Measurements from ENCODE around the gene MON2. TPM values are rescaled to one million over a fixed set of nuclear protein-coding genes. Genes with fewer than 3 reads are reported as not detected.

The MON2 gene
- polyA plus RNA-seq, 2 donors = 10.4 to 10.5 TPM

DNA sequence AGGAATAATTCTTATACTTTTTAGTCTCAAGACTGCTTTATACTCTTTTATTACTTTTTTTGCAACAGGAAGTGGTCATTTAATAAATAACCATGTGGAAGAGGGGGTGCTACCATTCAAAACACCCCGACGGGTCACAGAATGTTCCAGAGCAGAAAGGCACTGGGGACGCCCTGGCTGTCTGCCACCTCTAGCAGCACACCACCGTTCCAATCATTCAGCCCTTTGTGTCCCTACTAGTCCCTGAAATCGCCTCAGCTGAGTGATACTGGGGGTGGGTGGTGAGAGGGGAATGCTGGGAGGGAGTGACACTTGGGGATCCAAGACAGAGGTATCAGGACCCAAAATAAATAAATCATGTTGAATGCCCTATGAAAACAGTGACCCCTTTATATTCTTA, 52.4 kb downstream of the MON2 start:
- H3K4me1 ChIP-seq (ENCODE audit: control insufficient read depth in 2 of 2, insufficient read depth in 2 of 2, low read length in 1 of 2) = no peaks in the 10 kb centered on the region
- H3K27me3 ChIP-seq (ENCODE audit: control insufficient read depth in 1 of 2, insufficient read depth in 2 of 2, low read length in 2 of 2) = no peaks in the 10 kb centered on the region
- H3K27ac ChIP-seq (ENCODE audit: low read depth in 2 of 2, low read length in 1 of 2) = no peak overlapping the region
- H3K4me3 ChIP-seq (ENCODE audit: low read depth in 1 of 2, low read length in 2 of 2) = no peak overlapping the region
- peaks cover 0 to 2% of the 10 kb centered on the region in 2 donors for H3K36me3 ChIP-seq (ENCODE audit: control insufficient read depth in 2 of 2, insufficient read depth in 2 of 2, low read length in 1 of 2)
- H3K9me3 ChIP-seq (ENCODE audit: control insufficient read depth in 2 of 2, insufficient read depth in 1 of 2, low read depth in 1 of 2, low read length in 1 of 2) = no peaks in the 10 kb centered on the region
- 81 to 85% methylated on average over 5 of the region's 5 CpGs for WGBS, 2 donors

DNA sequence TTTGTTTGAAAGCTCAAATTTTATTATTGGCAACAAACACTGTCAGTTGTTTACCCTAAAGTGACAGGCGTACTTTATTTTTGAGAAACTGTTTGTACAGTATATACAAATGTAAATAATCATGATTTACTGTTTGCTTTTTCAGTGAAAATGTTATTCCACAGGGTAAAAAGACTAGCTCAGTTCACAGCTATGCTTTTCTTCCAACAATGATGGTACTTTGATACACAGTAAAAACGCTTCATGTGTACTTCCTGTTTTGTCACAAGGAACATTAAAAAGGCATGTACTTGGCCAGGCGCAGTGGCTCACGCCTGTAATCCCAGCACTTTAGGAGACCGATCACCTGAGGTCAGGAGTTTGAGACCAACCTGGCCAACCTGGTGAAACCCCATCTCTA, 53.7 kb downstream of the MON2 start:
- no peaks in the 10 kb centered on the region for H3K4me1 ChIP-seq (ENCODE audit: control insufficient read depth in 2 of 2, insufficient read depth in 2 of 2, low read length in 1 of 2)
- H3K4me3 ChIP-seq (ENCODE audit: low read depth in 1 of 2, low read length in 2 of 2) = no peak overlapping the region
- no peaks in the 10 kb centered on the region for H3K9me3 ChIP-seq (ENCODE audit: control insufficient read depth in 2 of 2, insufficient read depth in 1 of 2, low read depth in 1 of 2, low read length in 1 of 2)
- 86 to 88% methylated on average over 5 of the region's 5 CpGs for WGBS, 2 donors
- H3K36me3 ChIP-seq (ENCODE audit: control insufficient read depth in 2 of 2, insufficient read depth in 2 of 2, low read length in 1 of 2) = peaks cover 0 to 2% of the 10 kb centered on the region in 2 donors
- no peaks in the 10 kb centered on the region for H3K27me3 ChIP-seq (ENCODE audit: control insufficient read depth in 1 of 2, insufficient read depth in 2 of 2, low read length in 2 of 2)
- H3K27ac ChIP-seq (ENCODE audit: low read depth in 2 of 2, low read length in 1 of 2) = no peak overlapping the region

DNA sequence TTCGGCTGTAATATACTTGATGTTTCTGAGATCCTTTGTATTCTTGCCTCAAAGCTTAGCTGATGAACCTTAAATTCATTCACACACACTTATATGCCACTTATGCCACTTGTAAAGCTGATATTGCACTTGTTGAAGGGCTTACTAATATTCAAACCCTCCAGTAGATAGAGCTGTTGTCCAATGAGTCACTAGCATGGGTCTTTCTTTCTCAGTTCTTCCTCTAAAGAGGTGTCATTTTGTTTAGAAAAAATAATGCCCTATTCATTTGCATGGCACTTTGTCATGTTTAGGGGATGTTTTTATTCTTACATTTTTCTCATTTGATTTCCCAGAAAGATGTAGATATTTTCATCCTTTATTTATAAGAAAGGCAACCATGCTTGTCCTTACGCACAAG, 56.4 kb downstream of the MON2 start:
- peaks cover 0 to 2% of the 10 kb centered on the region in 2 donors for H3K36me3 ChIP-seq (ENCODE audit: control insufficient read depth in 2 of 2, insufficient read depth in 2 of 2, low read length in 1 of 2)
- H3K4me3 ChIP-seq (ENCODE audit: low read depth in 1 of 2, low read length in 2 of 2) = no peak overlapping the region
- H3K4me1 ChIP-seq (ENCODE audit: control insufficient read depth in 2 of 2, insufficient read depth in 2 of 2, low read length in 1 of 2) = no peaks in the 10 kb centered on the region
- no peaks in the 10 kb centered on the region for H3K9me3 ChIP-seq (ENCODE audit: control insufficient read depth in 2 of 2, insufficient read depth in 1 of 2, low read depth in 1 of 2, low read length in 1 of 2)
- 94 to 95% methylated on average over 2 of the region's 2 CpGs for WGBS, 2 donors
- no peaks in the 10 kb centered on the region for H3K27me3 ChIP-seq (ENCODE audit: control insufficient read depth in 1 of 2, insufficient read depth in 2 of 2, low read length in 2 of 2)
- H3K27ac ChIP-seq (ENCODE audit: low read depth in 2 of 2, low read length in 1 of 2) = no peak overlapping the region

DNA sequence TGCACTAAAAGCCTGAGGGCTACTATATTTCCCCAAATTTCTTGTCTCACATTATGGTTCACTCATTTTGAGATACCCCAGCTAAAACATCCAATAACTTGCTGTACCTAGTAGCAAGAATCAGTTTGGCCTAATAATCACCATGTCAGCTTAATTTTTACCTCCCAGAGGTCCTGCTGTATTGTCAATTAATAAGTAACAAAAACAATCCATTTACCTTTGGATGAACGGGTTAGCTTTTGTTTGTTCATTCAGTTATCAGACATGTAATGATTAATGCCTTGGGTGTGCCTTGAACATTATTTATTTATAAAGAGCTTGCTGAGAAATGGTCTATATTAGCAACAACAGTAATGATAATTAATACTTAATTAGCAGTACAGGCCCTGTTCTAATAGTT, 57.0 kb downstream of the MON2 start:
- H3K27me3 ChIP-seq (ENCODE audit: control insufficient read depth in 1 of 2, insufficient read depth in 2 of 2, low read length in 2 of 2) = no peaks in the 10 kb centered on the region
- peaks cover 0 to 2% of the 10 kb centered on the region in 2 donors for H3K36me3 ChIP-seq (ENCODE audit: control insufficient read depth in 2 of 2, insufficient read depth in 2 of 2, low read length in 1 of 2)
- 26 to 57% methylated on average over 1 of the region's 1 CpG for WGBS, 2 donors
- H3K4me1 ChIP-seq (ENCODE audit: control insufficient read depth in 2 of 2, insufficient read depth in 2 of 2, low read length in 1 of 2) = no peaks in the 10 kb centered on the region
- no peak overlapping the region for H3K4me3 ChIP-seq (ENCODE audit: low read depth in 1 of 2, low read length in 2 of 2)
- H3K9me3 ChIP-seq (ENCODE audit: control insufficient read depth in 2 of 2, insufficient read depth in 1 of 2, low read depth in 1 of 2, low read length in 1 of 2) = no peaks in the 10 kb centered on the region
- no peak overlapping the region for H3K27ac ChIP-seq (ENCODE audit: low read depth in 2 of 2, low read length in 1 of 2)

DNA sequence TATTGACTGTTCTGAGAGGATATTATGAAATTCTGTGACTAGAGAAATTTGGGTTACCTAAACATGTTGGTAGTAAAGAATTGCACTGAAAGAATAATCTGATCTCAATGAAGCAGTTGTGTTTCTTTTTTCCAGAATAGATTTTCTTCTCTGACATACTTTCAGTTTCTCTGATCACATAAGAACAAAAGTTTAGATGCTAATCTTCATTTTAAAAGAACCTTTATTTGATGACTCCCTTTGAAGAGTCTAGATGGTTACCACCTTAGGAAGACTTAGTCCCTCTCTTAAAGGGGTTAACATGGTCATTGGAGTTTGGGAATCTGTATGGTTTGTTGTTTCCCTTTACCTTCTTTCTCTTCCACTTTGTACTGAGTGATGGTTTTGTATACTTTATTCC, 58.6 kb downstream of the MON2 start:
- no peaks in the 10 kb centered on the region for H3K27me3 ChIP-seq (ENCODE audit: control insufficient read depth in 1 of 2, insufficient read depth in 2 of 2, low read length in 2 of 2)
- H3K4me1 ChIP-seq (ENCODE audit: control insufficient read depth in 2 of 2, insufficient read depth in 2 of 2, low read length in 1 of 2) = no peaks in the 10 kb centered on the region
- no peaks in the 10 kb centered on the region for H3K36me3 ChIP-seq (ENCODE audit: control insufficient read depth in 2 of 2, insufficient read depth in 2 of 2, low read length in 1 of 2)
- H3K27ac ChIP-seq (ENCODE audit: low read depth in 2 of 2, low read length in 1 of 2) = no peak overlapping the region
- no peaks in the 10 kb centered on the region for H3K9me3 ChIP-seq (ENCODE audit: control insufficient read depth in 2 of 2, insufficient read depth in 1 of 2, low read depth in 1 of 2, low read length in 1 of 2)
- no peak overlapping the region for H3K4me3 ChIP-seq (ENCODE audit: low read depth in 1 of 2, low read length in 2 of 2)

DNA sequence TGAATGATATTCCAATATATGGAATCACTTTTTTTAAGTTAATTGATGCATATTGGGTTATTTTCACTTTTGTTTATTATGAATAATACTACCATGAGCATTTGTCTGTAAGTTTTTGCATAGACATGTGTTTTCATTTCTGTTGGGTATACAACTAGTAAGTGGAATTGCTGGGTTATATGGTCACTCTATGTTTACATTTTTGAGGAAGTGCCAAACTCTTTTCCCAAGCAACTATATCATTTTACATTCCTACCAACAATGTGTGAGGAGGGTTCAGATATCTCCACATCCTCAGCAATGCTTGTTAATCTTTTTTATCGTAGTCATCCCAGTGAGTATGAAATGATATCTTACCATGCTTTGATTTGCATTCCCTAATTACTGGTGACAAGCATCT, 64.0 kb downstream of the MON2 start:
- no peak overlapping the region for H3K4me3 ChIP-seq (ENCODE audit: low read depth in 1 of 2, low read length in 2 of 2)
- H3K27ac ChIP-seq (ENCODE audit: low read depth in 2 of 2, low read length in 1 of 2) = no peak overlapping the region
- 91 to 92% methylated on average over 1 of the region's 1 CpG for WGBS, 2 donors
- H3K36me3 ChIP-seq (ENCODE audit: control insufficient read depth in 2 of 2, insufficient read depth in 2 of 2, low read length in 1 of 2) = peaks cover 0 to 2% of the 10 kb centered on the region in 2 donors
- H3K4me1 ChIP-seq (ENCODE audit: control insufficient read depth in 2 of 2, insufficient read depth in 2 of 2, low read length in 1 of 2) = no peaks in the 10 kb centered on the region
- no peaks in the 10 kb centered on the region for H3K27me3 ChIP-seq (ENCODE audit: control insufficient read depth in 1 of 2, insufficient read depth in 2 of 2, low read length in 2 of 2)
- no peaks in the 10 kb centered on the region for H3K9me3 ChIP-seq (ENCODE audit: control insufficient read depth in 2 of 2, insufficient read depth in 1 of 2, low read depth in 1 of 2, low read length in 1 of 2)

DNA sequence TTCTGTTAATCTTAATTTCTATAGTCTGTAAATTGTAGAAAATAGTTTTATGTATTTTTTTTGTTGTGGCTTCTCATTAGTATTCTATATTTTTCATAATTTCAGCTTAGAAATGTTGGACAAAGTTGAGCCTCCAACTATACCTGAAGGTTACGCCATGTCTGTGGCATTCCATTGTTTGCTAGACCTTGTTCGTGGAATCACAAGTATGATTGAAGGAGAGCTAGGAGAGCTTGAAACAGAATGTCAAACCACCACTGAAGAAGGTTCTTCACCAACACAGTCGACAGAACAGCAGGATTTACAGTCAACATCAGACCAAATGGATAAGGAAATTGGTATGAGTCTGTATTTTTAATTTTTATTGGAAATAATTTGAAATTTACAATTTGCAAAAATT, 65.7 kb downstream of the MON2 start:
- Histone ChIP-seq H3K4me3 (ENCODE audit: low read depth in 1 of 2, low read length in 2 of 2) (no peak overlapping the region), H3K27me3 (ENCODE audit: control insufficient read depth in 1 of 2, insufficient read depth in 2 of 2, low read length in 2 of 2) (no peaks in the 10 kb centered on the region), H3K4me1 (ENCODE audit: control insufficient read depth in 2 of 2, insufficient read depth in 2 of 2, low read length in 1 of 2) (no peaks in the 10 kb centered on the region), H3K36me3 (ENCODE audit: control insufficient read depth in 2 of 2, insufficient read depth in 2 of 2, low read length in 1 of 2) (peaks cover 0 to 4% of the 10 kb centered on the region in 2 donors), H3K27ac (ENCODE audit: low read depth in 2 of 2, low read length in 1 of 2) (no peak overlapping the region), H3K9me3 (ENCODE audit: control insufficient read depth in 2 of 2, insufficient read depth in 1 of 2, low read depth in 1 of 2, low read length in 1 of 2) (no peaks in the 10 kb centered on the region)
- WGBS, 2 donors = 69 to 81% methylated on average over 3 of the region's 3 CpGs

DNA sequence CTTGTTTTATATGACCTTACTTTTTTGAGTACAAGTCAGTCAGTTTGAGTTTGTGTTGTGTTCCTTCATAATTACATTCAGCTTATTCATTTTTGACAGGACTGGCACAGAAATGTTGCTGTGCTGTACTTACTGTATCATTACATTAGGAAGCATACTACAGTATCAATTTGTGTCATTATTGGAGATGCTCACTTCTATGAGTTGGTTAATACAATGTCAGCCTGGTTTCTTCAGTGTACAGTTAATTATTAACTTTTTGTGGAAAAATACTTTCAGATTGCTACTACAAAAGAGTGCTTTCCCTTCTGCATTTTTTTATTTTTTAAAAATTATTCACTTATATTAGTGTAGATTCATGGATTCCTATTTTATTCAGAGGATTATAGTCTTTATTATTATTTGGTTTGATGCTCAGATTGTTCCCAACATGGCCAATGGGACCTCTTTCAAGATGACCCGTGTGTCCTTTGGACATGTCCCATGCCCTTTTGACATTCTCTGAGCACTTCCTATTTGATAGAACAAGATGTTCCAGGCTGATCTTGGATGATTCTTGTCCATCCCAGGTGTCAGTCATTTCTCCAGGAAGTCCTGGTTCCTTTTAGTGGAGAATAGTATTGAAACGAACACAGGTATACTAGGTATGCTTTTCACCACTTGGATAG, 66.6 kb downstream of the MON2 start:
- H3K4me1 ChIP-seq (ENCODE audit: control insufficient read depth in 2 of 2, insufficient read depth in 2 of 2, low read length in 1 of 2) = no peaks in the 10 kb centered on the region
- 84 to 85% methylated on average over 2 of the region's 2 CpGs for WGBS, 2 donors
- H3K27ac ChIP-seq (ENCODE audit: low read depth in 2 of 2, low read length in 1 of 2) = no peak overlapping the region
- H3K9me3 ChIP-seq (ENCODE audit: control insufficient read depth in 2 of 2, insufficient read depth in 1 of 2, low read depth in 1 of 2, low read length in 1 of 2) = no peaks in the 10 kb centered on the region
- peaks cover 0 to 4% of the 10 kb centered on the region in 2 donors for H3K36me3 ChIP-seq (ENCODE audit: control insufficient read depth in 2 of 2, insufficient read depth in 2 of 2, low read length in 1 of 2)
- no peaks in the 10 kb centered on the region for H3K27me3 ChIP-seq (ENCODE audit: control insufficient read depth in 1 of 2, insufficient read depth in 2 of 2, low read length in 2 of 2)
- H3K4me3 ChIP-seq (ENCODE audit: low read depth in 1 of 2, low read length in 2 of 2) = no peak overlapping the region

DNA sequence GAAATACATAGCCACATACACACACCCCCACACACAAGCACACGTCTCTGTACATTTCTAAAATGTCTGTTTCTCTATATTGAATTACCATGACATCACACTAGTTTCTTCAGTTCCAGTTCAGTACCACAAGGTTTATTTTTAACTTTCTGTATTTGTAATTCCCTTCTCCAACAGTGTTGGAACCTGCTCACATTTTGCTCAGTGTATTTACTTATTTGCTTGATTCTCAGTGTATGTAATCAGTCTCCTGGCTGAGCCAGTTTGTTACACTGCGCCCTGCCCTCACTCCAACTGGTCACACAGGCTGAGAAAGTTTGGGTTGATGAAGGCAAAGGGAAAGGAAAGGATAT, 67.1 kb downstream of the MON2 start:
- no peak overlapping the region for H3K4me3 ChIP-seq (ENCODE audit: low read depth in 1 of 2, low read length in 2 of 2)
- H3K27me3 ChIP-seq (ENCODE audit: control insufficient read depth in 1 of 2, insufficient read depth in 2 of 2, low read length in 2 of 2) = no peaks in the 10 kb centered on the region
- H3K27ac ChIP-seq (ENCODE audit: low read depth in 2 of 2, low read length in 1 of 2) = no peak overlapping the region
- WGBS, 2 donors = 78 to 94% methylated on average over 2 of the region's 2 CpGs
- H3K36me3 ChIP-seq (ENCODE audit: control insufficient read depth in 2 of 2, insufficient read depth in 2 of 2, low read length in 1 of 2) = peaks cover 0 to 4% of the 10 kb centered on the region in 2 donors
- H3K9me3 ChIP-seq (ENCODE audit: control insufficient read depth in 2 of 2, insufficient read depth in 1 of 2, low read depth in 1 of 2, low read length in 1 of 2) = no peaks in the 10 kb centered on the region
- no peaks in the 10 kb centered on the region for H3K4me1 ChIP-seq (ENCODE audit: control insufficient read depth in 2 of 2, insufficient read depth in 2 of 2, low read length in 1 of 2)

DNA sequence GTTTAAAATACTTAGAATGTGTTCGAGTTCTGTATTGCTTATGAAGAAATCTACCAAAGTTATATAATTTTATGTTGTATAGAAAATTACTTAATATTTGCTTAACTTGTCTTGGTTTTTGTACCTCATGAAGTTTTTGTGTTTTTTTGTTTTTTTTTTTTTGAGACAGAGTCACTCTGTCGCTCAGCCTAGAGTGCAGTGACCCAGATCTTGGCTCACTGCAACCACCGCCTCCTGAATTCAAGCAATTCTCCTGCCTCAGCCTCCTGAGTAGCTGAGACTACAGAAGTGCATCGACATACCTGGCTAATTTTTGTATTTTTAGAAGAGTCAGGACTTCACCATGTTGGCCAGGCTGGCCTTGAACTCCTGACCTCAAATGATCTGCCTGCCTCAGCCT, 69.9 kb downstream of the MON2 start:
- H3K4me3 ChIP-seq (ENCODE audit: low read depth in 1 of 2, low read length in 2 of 2) = no peak overlapping the region
- H3K36me3 ChIP-seq (ENCODE audit: control insufficient read depth in 2 of 2, insufficient read depth in 2 of 2, low read length in 1 of 2) = peaks cover 0 to 4% of the 10 kb centered on the region in 2 donors
- H3K9me3 ChIP-seq (ENCODE audit: control insufficient read depth in 2 of 2, insufficient read depth in 1 of 2, low read depth in 1 of 2, low read length in 1 of 2) = no peaks in the 10 kb centered on the region
- no peaks in the 10 kb centered on the region for H3K27me3 ChIP-seq (ENCODE audit: control insufficient read depth in 1 of 2, insufficient read depth in 2 of 2, low read length in 2 of 2)
- no peak overlapping the region for H3K27ac ChIP-seq (ENCODE audit: low read depth in 2 of 2, low read length in 1 of 2)
- 78 to 82% methylated on average over 4 of the region's 4 CpGs for WGBS, 2 donors
- no peaks in the 10 kb centered on the region for H3K4me1 ChIP-seq (ENCODE audit: control insufficient read depth in 2 of 2, insufficient read depth in 2 of 2, low read length in 1 of 2)
